ENCODE data around the gene GABPB1.

Gene GABPB1

GRCh38 chr15:50289749-50290148, 65.2 kb downstream of the GABPB1 start:
- TF ChIP-seq EZH2phosphoT487 (IDR thresholded peaks at IDR 0.05; ENCODE audit: borderline replicate concordance), result no peak
- TF ChIP-seq CTCF (conservative IDR thresholded peaks at IDR 0.05; ENCODE audit: low read length), result no peak
- no peak overlapping the region for H3K9ac ChIP-seq (ENCODE audit: low read depth, low read length, poor library complexity, severe bottlenecking)
- no peaks in the 10 kb centered on the region for H3K9me2 ChIP-seq (replicated peaks; ENCODE audit: low read depth, low read length)
- no peaks in the 10 kb centered on the region; the same call in 1 of the 2 replicates for H3F3A ChIP-seq (ENCODE audit: low read depth)
- no peak overlapping the region for H3K4me2 ChIP-seq (ENCODE audit: low read depth, low read length, poor library complexity, severe bottlenecking)
- no peaks in the 10 kb centered on the region for H3K9me3 ChIP-seq (ENCODE audit: insufficient read depth, low read depth, low read length)
- H4K20me1 ChIP-seq (ENCODE audit: insufficient read depth, low read length, poor library complexity, severe bottlenecking), result no peaks in the 10 kb centered on the region
- H3K79me2 ChIP-seq (ENCODE audit: insufficient read depth, low read length), result no peaks in the 10 kb centered on the region
- H3K27me3 ChIP-seq (ENCODE audit: insufficient read depth, low read length, poor library complexity, severe bottlenecking), result no peaks in the 10 kb centered on the region
- peaks cover 71% of the 10 kb centered on the region; the same call in 1 of the 2 replicates for H3K36me3 ChIP-seq (ENCODE audit: insufficient read depth, low read length)
- no peaks in the 10 kb centered on the region for H3K4me1 ChIP-seq (ENCODE audit: insufficient read depth, low read length, poor library complexity, severe bottlenecking)
- H3K4me3 ChIP-seq (ENCODE audit: low read length, poor library complexity, severe bottlenecking), result no peak overlapping the region
- H2AFZ ChIP-seq (ENCODE audit: low read length), result no peak overlapping the region

GRCh38 chr15:50287324-50288116, 67.5 kb downstream of the GABPB1 start:
- Histone ChIP-seq H3K4me3 (ENCODE audit: low read length, poor library complexity, severe bottlenecking) (no peak overlapping the region), H3K9me3 (ENCODE audit: insufficient read depth, low read depth, low read length) (no peaks in the 10 kb centered on the region), H4K20me1 (ENCODE audit: insufficient read depth, low read length, poor library complexity, severe bottlenecking) (no peaks in the 10 kb centered on the region), H3K79me2 (ENCODE audit: insufficient read depth, low read length) (no peaks in the 10 kb centered on the region), H3F3A (ENCODE audit: low read depth) (no peaks in the 10 kb centered on the region; the same call in 1 of the 2 replicates), H3K4me2 (ENCODE audit: low read depth, low read length, poor library complexity, severe bottlenecking) (no peak overlapping the region), H3K36me3 (ENCODE audit: insufficient read depth, low read length) (peaks cover 72% of the 10 kb centered on the region), H3K27me3 (ENCODE audit: insufficient read depth, low read length, poor library complexity, severe bottlenecking) (no peaks in the 10 kb centered on the region), H2AFZ (ENCODE audit: low read length) (no peak overlapping the region), H3K9me2 (replicated peaks; ENCODE audit: low read depth, low read length) (no peaks in the 10 kb centered on the region), H3K9ac (ENCODE audit: low read depth, low read length, poor library complexity, severe bottlenecking) (no peak overlapping the region), H3K4me1 (ENCODE audit: insufficient read depth, low read length, poor library complexity, severe bottlenecking) (no peaks in the 10 kb centered on the region)
- TF ChIP-seq EZH2phosphoT487 (IDR thresholded peaks at IDR 0.05; ENCODE audit: borderline replicate concordance), result no peak
- TF ChIP-seq CTCF (conservative IDR thresholded peaks at IDR 0.05; ENCODE audit: low read length), result no peak

GRCh38 chr15:50281427-50281826, 73.6 kb downstream of the GABPB1 start:
- TF ChIP-seq EZH2phosphoT487 (IDR thresholded peaks at IDR 0.05; ENCODE audit: borderline replicate concordance) (no peak), CTCF (conservative IDR thresholded peaks at IDR 0.05; ENCODE audit: low read length) (no peak)
- H2AFZ ChIP-seq (ENCODE audit: low read length), result no peak overlapping the region
- no peak overlapping the region for H3K4me3 ChIP-seq (ENCODE audit: low read length, poor library complexity, severe bottlenecking)
- no peaks in the 10 kb centered on the region for H3K9me2 ChIP-seq (replicated peaks; ENCODE audit: low read depth, low read length)
- H3K4me1 ChIP-seq (ENCODE audit: insufficient read depth, low read length, poor library complexity, severe bottlenecking), result peaks cover 9% of the 10 kb centered on the region
- H3K9ac ChIP-seq (ENCODE audit: low read depth, low read length, poor library complexity, severe bottlenecking), result no peak overlapping the region
- H3K27me3 ChIP-seq (ENCODE audit: insufficient read depth, low read length, poor library complexity, severe bottlenecking), result no peaks in the 10 kb centered on the region
- no peaks in the 10 kb centered on the region for H4K20me1 ChIP-seq (ENCODE audit: insufficient read depth, low read length, poor library complexity, severe bottlenecking)
- peaks cover 26% of the 10 kb centered on the region for H3K36me3 ChIP-seq (ENCODE audit: insufficient read depth, low read length)
- no peaks in the 10 kb centered on the region for H3F3A ChIP-seq (ENCODE audit: low read depth)
- H3K79me2 ChIP-seq (ENCODE audit: insufficient read depth, low read length), result no peaks in the 10 kb centered on the region
- H3K4me2 ChIP-seq (ENCODE audit: low read depth, low read length, poor library complexity, severe bottlenecking), result no peak overlapping the region
- H3K9me3 ChIP-seq (ENCODE audit: insufficient read depth, low read depth, low read length), result no peaks in the 10 kb centered on the region

Measured in Loucy (cell line).